K562 (cell line): ENCODE results near the gene MAP3K6. TPM values are rescaled to one million over a fixed set of nuclear protein-coding genes. Genes with fewer than 3 reads are reported as not detected.

ENCODE experiments used
- CEBPB ChIP-seq: fragments of 450-650 bp; IDR thresholded peaks from 2 replicates; pipeline ENCODE4 v1.6.1; 2016; ENCODE audit warnings: missing genetic modification characterization, missing compliant biosample characterization
- CREB1 ChIP-seq, 2 experiments: sonication (generic) in 1 of 2; formaldehyde crosslinking in 1 of 2; IDR thresholded peaks; 2 replicates each; pipeline versions ENCODE4 v1.6.1 to v1.8.0; 2012 to 2022; ENCODE audit warnings: inconsistent platforms in 1 of 2, mild to moderate bottlenecking in 1 of 2, missing genetic modification reagents in 1 of 2, moderate library complexity in 1 of 2
- E2F6 ChIP-seq, 2 experiments: IDR thresholded peaks; 2 replicates each; pipeline ENCODE4 v1.6.1; 2011; ENCODE audit warnings: borderline replicate concordance in 1 of 2, control low read depth in 1 of 2, low read depth in 1 of 2, low read length in 1 of 2, mild to moderate bottlenecking in 1 of 2, mixed read lengths in 1 of 2, moderate library complexity in 1 of 2; ENCODE audit not compliant: insufficient read depth in 1 of 2, insufficient read length in 1 of 2, poor library complexity in 1 of 2, severe bottlenecking in 1 of 2; ENCODE audit errors: extremely low read depth in 1 of 2
- ELF1 ChIP-seq: fragments of 200-800 bp; sonication (Bioruptor generic); IDR thresholded peaks from 2 replicates; pipeline ENCODE4 v1.6.1; 2016; ENCODE audit warnings: missing genetic modification characterization, missing compliant biosample characterization
- FOXJ2 ChIP-seq: fragments of 200-800 bp; sonication (Bioruptor generic); IDR thresholded peaks from 2 replicates; pipeline ENCODE4 v1.6.1; 2016; ENCODE audit warnings: missing genetic modification characterization, missing compliant biosample characterization
- FUS ChIP-seq: fragments of 200-400 bp; formaldehyde crosslinking; optimal IDR thresholded peaks from 2 replicates; pipeline ENCODE3; 2017; ENCODE audit warnings: low read depth, low read length
- HDAC2 ChIP-seq: fragments of 450-650 bp; IDR thresholded peaks from 2 replicates; pipeline ENCODE4 v1.6.1; 2016; ENCODE audit warnings: mild to moderate bottlenecking
- ILK ChIP-seq: fragments of 450-650 bp; IDR thresholded peaks from 2 replicates; pipeline ENCODE4 v1.6.1; 2016; ENCODE audit warnings: missing genetic modification characterization, low read depth, mild to moderate bottlenecking, missing compliant biosample characterization, moderate library complexity, borderline replicate concordance
- MAZ ChIP-seq, 2 experiments: fragments of 450-650 bp in 1 of 2; sonication (generic) in 1 of 2; formaldehyde crosslinking; IDR thresholded peaks in 1 of 2; conservative IDR thresholded peaks in 1 of 2; 2 replicates each; pipeline versions ENCODE4 v1.4.0 to v1.5.0; 2020; ENCODE audit warnings: mild to moderate bottlenecking in 1 of 2, missing genetic modification reagents in 1 of 2
- MEF2D ChIP-seq: conservative IDR thresholded peaks from 2 replicates; pipeline ENCODE4 v1.6.1; 2016; ENCODE audit warnings: low read depth, missing genetic modification characterization, missing compliant biosample characterization
- MEIS2 ChIP-seq: fragments of 450-650 bp; IDR thresholded peaks from 2 replicates; pipeline ENCODE4 v1.6.1; 2014; ENCODE audit warnings: mild to moderate bottlenecking; ENCODE audit not compliant: partially characterized antibody
- MYC ChIP-seq, 2 experiments: fragments of 250-450 bp in 1 of 2; sonication (Bioruptor Pico) in 1 of 2; IDR thresholded peaks; 2 replicates each; pipeline versions ENCODE4 v1.5.1 to v1.6.1; 2012 to 2021; ENCODE audit warnings: low read depth in 2 of 2, borderline replicate concordance in 1 of 2, improper control_type of control experiment in 1 of 2, low read length in 1 of 2, mild to moderate bottlenecking in 1 of 2, moderate library complexity in 1 of 2
- PCBP2 ChIP-seq: fragments of 200-400 bp; formaldehyde crosslinking; IDR thresholded peaks from 2 replicates; pipeline ENCODE4 v1.6.1; 2018; ENCODE audit warnings: low read length, low read depth, mild to moderate bottlenecking, moderate library complexity; ENCODE audit not compliant: poor library complexity, severe bottlenecking
- POLR2A ChIP-seq: fragments of 450-650 bp; conservative IDR thresholded peaks from 2 replicates; pipeline ENCODE4 v1.6.1; 2016
- SMARCA4 ChIP-seq: fragments of 450-650 bp; IDR thresholded peaks from 2 replicates; pipeline ENCODE4 v1.6.1; 2016
- SMARCC2 ChIP-seq: fragments of 450-650 bp; IDR thresholded peaks from 2 replicates; pipeline ENCODE4 v1.6.1; 2017; ENCODE audit warnings: antibody characterized with exemption, moderate library complexity, mild to moderate bottlenecking, low read depth
- TBP ChIP-seq: optimal IDR thresholded peaks from 2 replicates; pipeline ENCODE3; 2011; ENCODE audit warnings: low read depth, low read length, improper control_type of control experiment
- TFAM ChIP-seq: fragments of 250-450 bp; sonication (Bioruptor Pico); conservative IDR thresholded peaks from 2 replicates; pipeline ENCODE4 v1.5.0; 2021; ENCODE audit warnings: mild to moderate bottlenecking, moderate library complexity
- ZBED1 ChIP-seq: IDR thresholded peaks from 2 replicates; pipeline ENCODE4 v1.6.1; 2014
- ZKSCAN1 ChIP-seq: fragments of 150-350 bp; IDR thresholded peaks from 2 replicates; pipeline ENCODE4 v1.6.1; 2016; ENCODE audit warnings: low read depth, low read length
- ZNF277 ChIP-seq: fragments of 250-450 bp; sonication (Bioruptor Pico); IDR thresholded peaks from 2 replicates; pipeline ENCODE4 v1.8.0; 2022; ENCODE audit warnings: inconsistent platforms, mild to moderate bottlenecking, moderate library complexity, borderline replicate concordance
- ZNF354B ChIP-seq: fragments of 250-450 bp; sonication (Bioruptor Pico); IDR thresholded peaks from 2 replicates; pipeline ENCODE4 v1.4.0; 2020
- polyA plus RNA-seq, 8 experiments: library from polyadenylated mRNA; depleted of rRNA in 4 of 8; stranded (reverse) in 5 of 8; unstranded in 3 of 8; fragments of >200 nt; fragmentation: Nextera tagmentation in 2 of 8; fragmentation: Illumina TruSeq in 1 of 8; extraction: Ambion mirVana in 2 of 8; extraction: Trizol in 1 of 8; gene quantifications; 2 replicates each; pipeline versions ENCODE4 v1.2.1 to v1.2.3, GENCODE V29; 2011 to 2014; ENCODE audit warnings: inconsistent platforms in 1 of 8, missing spikeins in 1 of 8
- total RNA-seq, 7 experiments: library from RNA; depleted of rRNA in 6 of 7; stranded (reverse); fragments of >200 nt in 6 of 7; fragmentation: Illumina TruSeq in 2 of 7; extraction: Trizol in 2 of 7; gene quantifications; 2 replicates each; pipeline versions ENCODE4 v1.2.1 to v1.2.3, GENCODE V29; 2011 to 2021; ENCODE audit warnings: low replicate concordance in 1 of 7
- TF ChIP-seq, protein P1 (sequence below): fragments of 200-800 bp; sonication (Bioruptor generic); IDR thresholded peaks from 2 replicates; pipeline ENCODE4 v1.6.1; 2017; ENCODE audit warnings: missing genetic modification characterization, missing compliant biosample characterization

MAP3K6 gene
- total and polyA plus RNA-seq, 9 of the 15 experiments (the other 6 are each of a cell fraction or from before 2014, with no cell fraction given), result 0.99 to 21.9 (median 7.0) TPM

DNA sequence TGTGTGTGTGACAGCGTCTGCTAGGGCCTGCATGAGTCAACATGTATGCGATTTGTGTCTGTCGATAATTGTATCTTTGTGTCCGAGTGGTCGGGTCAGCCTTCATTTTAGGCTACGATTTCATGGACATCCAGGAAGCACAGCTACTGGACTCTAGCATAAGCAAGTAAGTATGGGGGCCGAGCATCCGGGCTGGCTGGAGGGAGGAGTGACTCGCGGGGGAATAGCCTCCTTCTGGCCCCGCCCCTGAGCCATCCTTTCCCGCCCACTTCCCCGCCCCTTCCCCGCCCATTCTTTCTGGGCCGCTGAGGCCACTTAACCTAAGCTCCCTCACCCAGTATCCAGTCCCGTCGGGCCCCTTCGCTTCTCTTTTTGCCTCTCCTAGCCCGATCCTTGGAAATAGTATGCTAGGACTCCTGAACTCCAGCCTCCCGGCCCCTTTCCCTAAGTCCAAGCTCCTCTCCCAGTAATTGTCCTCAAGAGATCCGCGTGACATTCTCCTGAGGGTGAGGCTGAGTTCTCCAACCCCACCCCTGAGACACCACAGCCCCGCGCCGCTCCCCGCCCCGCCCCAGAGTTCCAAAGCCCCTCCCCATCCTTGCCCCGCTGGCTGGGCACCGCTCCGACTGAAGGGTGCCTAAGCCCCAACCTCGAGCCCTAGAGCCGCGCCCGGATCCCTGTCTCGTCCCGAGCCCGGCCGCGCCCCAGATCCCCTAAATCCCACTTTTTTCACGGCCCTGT is 1.2 kb downstream of the MAP3K6 start (continued):
- peak; percentile 5 to 49; a peak in 1 of 4 replicates for TF ChIP-seq MAZ (CRISPR knock-in tag; conservative IDR thresholded peaks at IDR 0.05 in 1 of 2, IDR thresholded peaks at IDR 0.05 in 1 of 2)
- TF ChIP-seq ILK (tag), result no peak
- no peak for TF ChIP-seq FUS
- peak; percentile 62 for TF ChIP-seq ELF1 (tag)
- TF ChIP-seq POLR2A, result peak; percentile 76
- peak; percentile 43; the same call in 1 of the 2 replicates for TF ChIP-seq SMARCA4
- 0 out of 2 replicates have a peak, but pooled peaks have one; percentile 18 for TF ChIP-seq CREB1 (IDR thresholded peaks at IDR 0.05)
- 0 out of 2 replicates have a peak, but pooled peaks have one; percentile 3 for TF ChIP-seq CREB1 (CRISPR knock-in tag; IDR thresholded peaks at IDR 0.05)
- no peak for TF ChIP-seq PCBP2
- no peak for TF ChIP-seq MEIS2
- TF ChIP-seq ZNF277 (CRISPR knock-in tag), result no peak
- TF ChIP-seq MYC (IDR thresholded peaks at IDR 0.05; ENCODE audit: low read depth, low read length), result 0 out of 2 replicates have a peak, but pooled peaks have one; percentile 32
- TF ChIP-seq MYC (CRISPR knock-in tag; IDR thresholded peaks at IDR 0.05; ENCODE audit: borderline replicate concordance, low read depth), result no peak
- no peak for TF ChIP-seq TFAM (CRISPR knock-in tag)
- no peak for TF ChIP-seq SMARCC2
- no peak for TF ChIP-seq FOXJ2 (tag)
- TF ChIP-seq CEBPB (tag), result peak; percentile 48; the same call in 1 of the 2 replicates
- peak; percentile 39; the same call in 1 of the 2 replicates for TF ChIP-seq HDAC2
- no peak for TF ChIP-seq ZKSCAN1
- TF ChIP-seq, protein P1, sequence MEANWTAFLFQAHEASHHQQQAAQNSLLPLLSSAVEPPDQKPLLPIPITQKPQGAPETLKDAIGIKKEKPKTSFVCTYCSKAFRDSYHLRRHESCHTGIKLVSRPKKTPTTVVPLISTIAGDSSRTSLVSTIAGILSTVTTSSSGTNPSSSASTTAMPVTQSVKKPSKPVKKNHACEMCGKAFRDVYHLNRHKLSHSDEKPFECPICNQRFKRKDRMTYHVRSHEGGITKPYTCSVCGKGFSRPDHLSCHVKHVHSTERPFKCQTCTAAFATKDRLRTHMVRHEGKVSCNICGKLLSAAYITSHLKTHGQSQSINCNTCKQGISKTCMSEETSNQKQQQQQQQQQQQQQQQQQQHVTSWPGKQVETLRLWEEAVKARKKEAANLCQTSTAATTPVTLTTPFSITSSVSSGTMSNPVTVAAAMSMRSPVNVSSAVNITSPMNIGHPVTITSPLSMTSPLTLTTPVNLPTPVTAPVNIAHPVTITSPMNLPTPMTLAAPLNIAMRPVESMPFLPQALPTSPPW (CRISPR knock-in tag), result peak; percentile 69
- TF ChIP-seq ZNF354B (CRISPR knock-in tag), result no peak
- 0 out of 2 replicates have a peak, but pooled peaks have one; percentile 33 for TF ChIP-seq ZBED1
- TF ChIP-seq E2F6 (IDR thresholded peaks at IDR 0.05; ENCODE audit: borderline replicate concordance in 1 of 2, extremely low read depth in 1 of 2, insufficient read depth in 1 of 2, insufficient read length in 1 of 2, low read depth in 1 of 2, low read length in 1 of 2, poor library complexity in 1 of 2, severe bottlenecking in 1 of 2), result peak in 1 of 2 experiments; percentile 43
- no peak for TF ChIP-seq MEF2D (tag)
- peak; percentile 62 for TF ChIP-seq TBP
